PC-3 (cell line): ENCODE measurements around the gene ST6GALNAC2. TPM values are rescaled to one million over a fixed set of nuclear protein-coding genes. Genes with fewer than 3 reads are reported as not detected.
"Not testable (repeated sequence)": the region's sequence is repeated elsewhere in the genome, so short reads cannot be mapped to it uniquely, and the experiment has no call there.

Source experiments
- ATAC-seq: fragments of 200-7000 bp; cut with Tn5 transposase; 2 replicates; pipeline ENCODE4 v1.9.1; 2020; ENCODE audit warnings: mild to moderate bottlenecking, moderate library complexity
- BruUV-seq: library from RNA; stranded (reverse); fragments of 400-500 nt; replicated peaks from 2 replicates; lab custom pipeline; 2021; lab: Mats Ljungman, UMichigan
- CTCF ChIA-PET: fragments of 300-600 bp; sonication (Branson Sonifier 250); formaldehyde crosslinking; loops from one replicate; lab custom pipeline; 2022; ENCODE audit warnings: antibody characterized with exemption; lab: Charles Lee
- POLR2A ChIA-PET: fragments of 300-600 bp; sonication (Branson Sonifier 250); formaldehyde crosslinking; loops from one replicate; lab custom pipeline; 2022; ENCODE audit warnings: antibody characterized with exemption; ENCODE audit not compliant: unreplicated experiment; lab: Charles Lee
- DNase-seq: peaks from one replicate; pipeline ENCODE4 v3.0.0-alpha.2; 2015
- H2AFZ ChIP-seq: fragments of 300-600 bp; sonication (generic); 2 replicates; pipeline ENCODE4 v1.6.0; 2016; ENCODE audit warnings: antibody characterized with exemption, low read length
- H3F3A ChIP-seq: fragments of 300-600 bp; sonication (generic); one replicate; pipeline ENCODE4 v1.6.0; 2017; ENCODE audit warnings: antibody characterized with exemption, low read length, control low read depth, mild to moderate bottlenecking; ENCODE audit not compliant: unreplicated experiment
- H3K27ac ChIP-seq: fragments of 300-600 bp; sonication (generic); 2 replicates; pipeline ENCODE4 v1.5.1; 2016; ENCODE audit warnings: mild to moderate bottlenecking, low read length
- H3K27me3 ChIP-seq: fragments of 300-600 bp; sonication (generic); 2 replicates; pipeline ENCODE4 v1.6.1; 2016; ENCODE audit warnings: low read length, mixed read lengths
- H3K36me3 ChIP-seq: fragments of 300-600 bp; sonication (generic); 2 replicates; pipeline ENCODE4 v1.6.1; 2016; ENCODE audit warnings: low read depth, mixed run types, low read length, mixed read lengths
- H3K4me1 ChIP-seq: fragments of 300-600 bp; sonication (generic); 2 replicates; pipeline ENCODE4 v1.5.1; 2016; ENCODE audit warnings: low read length; ENCODE audit not compliant: insufficient read depth
- H3K4me2 ChIP-seq: fragments of 300-600 bp; sonication (generic); 2 replicates; pipeline ENCODE4 v1.6.0; 2016; ENCODE audit warnings: low read length
- H3K4me3 ChIP-seq: fragments of 300-600 bp; sonication (generic); 2 replicates; pipeline ENCODE4 v1.5.1; 2016; ENCODE audit warnings: mild to moderate bottlenecking, low read length, mixed read lengths
- H3K79me2 ChIP-seq: fragments of 300-600 bp; sonication (generic); 2 replicates; pipeline ENCODE4 v1.6.1; 2017; ENCODE audit warnings: low read length, mixed read lengths
- H3K9ac ChIP-seq: fragments of 300-600 bp; sonication (generic); 2 replicates; pipeline ENCODE4 v1.6.0; 2016; ENCODE audit warnings: mild to moderate bottlenecking, low read length
- H3K9me2 ChIP-seq: fragments of 300-600 bp; sonication (generic); replicated peaks from 2 replicates; pipeline ENCODE4 v1.6.1; 2016; ENCODE audit warnings: mixed run types, low read length, mixed read lengths
- H3K9me3 ChIP-seq: fragments of 300-600 bp; sonication (generic); 2 replicates; pipeline ENCODE4 v1.6.1; 2016; ENCODE audit warnings: low read length, mixed read lengths
- H4K20me1 ChIP-seq: fragments of 300-600 bp; sonication (generic); 2 replicates; pipeline ENCODE4 v1.6.1; 2016; ENCODE audit warnings: low read length, mixed read lengths
- CTCF ChIP-seq: fragments of 300-600 bp; sonication (generic); conservative IDR thresholded peaks from 2 replicates; pipeline ENCODE4 v1.5.1; 2017; ENCODE audit warnings: antibody characterized with exemption, low read depth, mild to moderate bottlenecking, low read length
- EZH2 ChIP-seq: fragments of 300-600 bp; sonication (generic); IDR thresholded peaks from one replicate; pipeline ENCODE4 v1.6.1; 2017; ENCODE audit warnings: antibody characterized with exemption, mild to moderate bottlenecking, low read length; ENCODE audit not compliant: unreplicated experiment
- EZH2phosphoT487 ChIP-seq: fragments of 300-600 bp; sonication (generic); IDR thresholded peaks from 2 replicates; pipeline ENCODE4 v1.6.1; 2018; ENCODE audit warnings: mild to moderate bottlenecking, antibody characterized with exemption, low read length, borderline replicate concordance
- intact Hi-C: fragments of 100-400 bp; cut with micrococcal nuclease; formaldehyde crosslinking; loops from 2 replicates; pipeline ENCODE4 v1.9.0; 2023
- total RNA-seq: library from RNA; depleted of rRNA; stranded (reverse); fragments of >200 nt; gene quantifications from 2 replicates; pipeline ENCODE4 v1.2.3, GENCODE V29; 2014

ST6GALNAC2 gene
- total RNA-seq, 1 experiment from 2014 or later, result 1.0 TPM

GRCh38 chr17:76612977-76613851 is 27.6 kb upstream of the ST6GALNAC2 start:
- Histone ChIP-seq H2AFZ (no peak overlapping the region), H3K9ac (no peak overlapping the region), H3F3A (no peaks in the 10 kb centered on the region), H3K36me3 (no peaks in the 10 kb centered on the region), H3K4me3 (no peak overlapping the region), H4K20me1 (no peaks in the 10 kb centered on the region), H3K9me3 (no peaks in the 10 kb centered on the region), H3K4me2 (no peak overlapping the region), H3K27me3 (no peaks in the 10 kb centered on the region), H3K4me1 (no peaks in the 10 kb centered on the region), H3K79me2 (no peaks in the 10 kb centered on the region), H3K9me2 (no peaks in the 10 kb centered on the region), H3K27ac (no peak overlapping the region)
- BruUV-seq, result no TSS peak
- no peak for TF ChIP-seq EZH2
- peak; percentile 18; the same call in 1 of the 2 replicates for TF ChIP-seq CTCF
- TF ChIP-seq EZH2phosphoT487, result no peak
- CTCF ChIA-PET, result no interaction called here
- DNase-seq (no peak), ATAC-seq (peak; percentile 24; the same call in 1 of the 2 replicates)
- intact Hi-C loops, result no loop called here
- POLR2A ChIA-PET, result no interaction called here

GRCh38 chr17:76612465-76612864 is 26.8 kb upstream of the ST6GALNAC2 start:
- POLR2A ChIA-PET, result no interaction called here
- Histone ChIP-seq H3K79me2 (no peaks in the 10 kb centered on the region), H3K27me3 (no peaks in the 10 kb centered on the region), H3K9ac (no peak overlapping the region), H3K4me3 (no peak overlapping the region), H2AFZ (no peak overlapping the region), H3K4me1 (no peaks in the 10 kb centered on the region), H3K9me3 (no peaks in the 10 kb centered on the region), H3F3A (no peaks in the 10 kb centered on the region), H4K20me1 (no peaks in the 10 kb centered on the region), H3K27ac (no peak overlapping the region), H3K36me3 (no peaks in the 10 kb centered on the region), H3K9me2 (no peaks in the 10 kb centered on the region), H3K4me2 (no peak overlapping the region)
- CTCF ChIA-PET, result no interaction called here
- DNase-seq (no peak), ATAC-seq (no peak)
- no TSS peak for BruUV-seq
- TF ChIP-seq EZH2phosphoT487 (no peak), CTCF (no peak), EZH2 (no peak)
- intact Hi-C loops, result no loop called here

GRCh38 chr17:76611758-76612157 is 26.1 kb upstream of the ST6GALNAC2 start:
- no peaks in the 10 kb centered on the region for H3K27me3 ChIP-seq
- no peaks in the 10 kb centered on the region for H3K9me3 ChIP-seq
- H4K20me1 ChIP-seq, result no peaks in the 10 kb centered on the region
- BruUV-seq, result no TSS peak
- no peak for TF ChIP-seq EZH2
- no peak for TF ChIP-seq EZH2phosphoT487
- TF ChIP-seq CTCF, result no peak
- H3K4me1 ChIP-seq, result no peaks in the 10 kb centered on the region
- no peak overlapping the region for H2AFZ ChIP-seq
- H3K9me2 ChIP-seq, result no peaks in the 10 kb centered on the region
- POLR2A ChIA-PET, result no interaction called here
- H3K4me2 ChIP-seq, result no peak overlapping the region
- no peak overlapping the region for H3K9ac ChIP-seq
- no peaks in the 10 kb centered on the region for H3K79me2 ChIP-seq
- ATAC-seq (no peak), DNase-seq (no peak)
- CTCF ChIA-PET, result no interaction called here
- intact Hi-C loops, result no loop called here
- no peak overlapping the region for H3K4me3 ChIP-seq
- H3F3A ChIP-seq, result no peaks in the 10 kb centered on the region
- H3K36me3 ChIP-seq, result no peaks in the 10 kb centered on the region
- no peak overlapping the region for H3K27ac ChIP-seq

- POLR2A ChIA-PET, BruUV-seq, intact Hi-C loops: not testable (repeated sequence)
These were observed 25.6 kb upstream of the ST6GALNAC2 start for GRCh38 chr17:76611080-76611749.

More at GRCh38 chr17:76611080-76611749, 25.6 kb upstream of the ST6GALNAC2 start:
- not testable (repeated sequence) for H3K27me3 ChIP-seq, DNase-seq, H3K27ac ChIP-seq, H3K9me2 ChIP-seq, H3F3A ChIP-seq, H3K4me3 ChIP-seq, H3K4me1 ChIP-seq, H4K20me1 ChIP-seq, H3K36me3 ChIP-seq, H3K9ac ChIP-seq, H3K9me3 ChIP-seq, H3K4me2 ChIP-seq, ATAC-seq, H3K79me2 ChIP-seq, H2AFZ ChIP-seq
- CTCF ChIA-PET, result interaction anchor here (0.5 to 0.6 kb wide), 2 partner anchors 17 to 70 kb away, joined by 3 read pairs; no protein-coding TSS in a partner anchor
